D341Med (cell line): ENCODE measurements around the gene RUVBL1.

Source experiments
- DNase-seq: peaks from one replicate; pipeline ENCODE4 v3.0.0; 2012; ENCODE audit warnings: low spot score

The RUVBL1 gene

GRCh38 chr3:128068156-128068620 is 55.4 kb downstream of the RUVBL1 start:
- DNase-seq: peak; percentile 75

- DNase-seq: peak; percentile 34
Observed at GRCh38 chr3:128067489-128067888, 56.1 kb downstream of the RUVBL1 start.

- no peak for DNase-seq
Observed at GRCh38 chr3:128066676-128067075, 56.9 kb downstream of the RUVBL1 start.

- DNase-seq: no peak
Observed at GRCh38 chr3:128066114-128066513, 57.5 kb downstream of the RUVBL1 start.

- no peak for DNase-seq
Observed at GRCh38 chr3:128064962-128065361, 58.6 kb downstream of the RUVBL1 start.

- DNase-seq: no peak
Observed at GRCh38 chr3:128063865-128064264, 59.7 kb downstream of the RUVBL1 start.

- no peak for DNase-seq
Observed at GRCh38 chr3:128062033-128062745, 61.4 kb downstream of the RUVBL1 start.

- no peak for DNase-seq
Observed at GRCh38 chr3:128060473-128061381, 62.9 kb downstream of the RUVBL1 start.

- DNase-seq: no peak
Observed at GRCh38 chr3:128056258-128056657, 67.4 kb downstream of the RUVBL1 start.

GRCh38 chr3:128054367-128054766 is 69.2 kb downstream of the RUVBL1 start:
- no peak for DNase-seq

- no peak for DNase-seq
Observed at GRCh38 chr3:128053614-128054013, 70.0 kb downstream of the RUVBL1 start.

GRCh38 chr3:128052595-128053351 is 70.8 kb downstream of the RUVBL1 start:
- DNase-seq: peak; percentile 40

- DNase-seq: peak; percentile 99
Observed at GRCh38 chr3:128051837-128052594, 71.6 kb downstream of the RUVBL1 start, which contains the start of gene SEC61A1. SEC61A1 (plus strand) TSS chr3:128052437; CDS start chr3:128052553, 116 bp downstream.

- DNase-seq: no peak
Observed at GRCh38 chr3:128051459-128051836, 72.2 kb downstream of the RUVBL1 start.

- no peak for DNase-seq
Observed at GRCh38 chr3:128050597-128050996, 73.0 kb downstream of the RUVBL1 start.

- DNase-seq: no peak
Observed at GRCh38 chr3:128041344-128041743, 82.3 kb downstream of the RUVBL1 start.

- no peak for DNase-seq
Observed at GRCh38 chr3:128040660-128041059, 83.0 kb downstream of the RUVBL1 start.

GRCh38 chr3:128040041-128040440 is 83.6 kb downstream of the RUVBL1 start:
- no peak for DNase-seq

- DNase-seq: no peak
Observed at GRCh38 chr3:128036119-128036518, 87.5 kb downstream of the RUVBL1 start.

GRCh38 chr3:128033102-128033501 is 90.5 kb downstream of the RUVBL1 start:
- DNase-seq: no peak
